GM12873 (cell line): ENCODE measurements around the gene CCL7.

ENCODE experiments used
- CTCF ChIP-seq: IDR thresholded peaks from 2 replicates; pipeline ENCODE4 v1.5.1; 2012; ENCODE audit warnings: low read depth, mild to moderate bottlenecking, moderate library complexity, low read length, control low read depth; ENCODE audit not compliant: insufficient read depth; ENCODE audit errors: missing control alignments

The CCL7 gene

GRCh38 chr17:34254651-34255380 lies 15.2 kb upstream of the CCL7 start, which contains the start of gene CCL2:
CCL2 (plus strand) TSS chr17:34255285; CDS start chr17:34255350, 65 bp downstream.
- TF ChIP-seq CTCF, result no peak

- no peak for TF ChIP-seq CTCF
Measured at GRCh38 chr17:34255381-34255732, 14.7 kb upstream of the CCL7 start.

GRCh38 chr17:34255841-34256240 lies 14.2 kb upstream of the CCL7 start:
- TF ChIP-seq CTCF, result no peak

- TF ChIP-seq CTCF, result no peak
Measured at GRCh38 chr17:34257299-34257985, 12.6 kb upstream of the CCL7 start.

GRCh38 chr17:34257986-34258326 lies 12.1 kb upstream of the CCL7 start:
- no peak for TF ChIP-seq CTCF

- TF ChIP-seq CTCF, result no peak
Measured at GRCh38 chr17:34259146-34259545, 10.9 kb upstream of the CCL7 start.

GRCh38 chr17:34260861-34261260 lies 9.2 kb upstream of the CCL7 start:
- TF ChIP-seq CTCF, result no peak
